Uterus (tissue), 2 donors: Measurements from ENCODE around the gene LRP1.

Experiments
- POLR2A ChIP-seq, 2 donors: fragments of 450-650 bp; IDR thresholded peaks; one replicate each; pipeline ENCODE4 v1.6.1; 2016; ENCODE audit warnings: antibody characterized with exemption in 2 of 2, mild to moderate bottlenecking in 1 of 2, moderate library complexity in 1 of 2
- TF ChIP-seq, protein P1 (sequence below), 4 experiments: fragments of 200-600 bp in 2 of 4; fragments of 450-650 bp in 2 of 4; sonication (generic) in 2 of 4; IDR thresholded peaks; one replicate each; pipeline ENCODE4 v1.5.1; 2016 to 2019; ENCODE audit warnings: antibody characterized with exemption in 4 of 4, mild to moderate bottlenecking in 2 of 4, moderate library complexity in 1 of 4

DNA sequence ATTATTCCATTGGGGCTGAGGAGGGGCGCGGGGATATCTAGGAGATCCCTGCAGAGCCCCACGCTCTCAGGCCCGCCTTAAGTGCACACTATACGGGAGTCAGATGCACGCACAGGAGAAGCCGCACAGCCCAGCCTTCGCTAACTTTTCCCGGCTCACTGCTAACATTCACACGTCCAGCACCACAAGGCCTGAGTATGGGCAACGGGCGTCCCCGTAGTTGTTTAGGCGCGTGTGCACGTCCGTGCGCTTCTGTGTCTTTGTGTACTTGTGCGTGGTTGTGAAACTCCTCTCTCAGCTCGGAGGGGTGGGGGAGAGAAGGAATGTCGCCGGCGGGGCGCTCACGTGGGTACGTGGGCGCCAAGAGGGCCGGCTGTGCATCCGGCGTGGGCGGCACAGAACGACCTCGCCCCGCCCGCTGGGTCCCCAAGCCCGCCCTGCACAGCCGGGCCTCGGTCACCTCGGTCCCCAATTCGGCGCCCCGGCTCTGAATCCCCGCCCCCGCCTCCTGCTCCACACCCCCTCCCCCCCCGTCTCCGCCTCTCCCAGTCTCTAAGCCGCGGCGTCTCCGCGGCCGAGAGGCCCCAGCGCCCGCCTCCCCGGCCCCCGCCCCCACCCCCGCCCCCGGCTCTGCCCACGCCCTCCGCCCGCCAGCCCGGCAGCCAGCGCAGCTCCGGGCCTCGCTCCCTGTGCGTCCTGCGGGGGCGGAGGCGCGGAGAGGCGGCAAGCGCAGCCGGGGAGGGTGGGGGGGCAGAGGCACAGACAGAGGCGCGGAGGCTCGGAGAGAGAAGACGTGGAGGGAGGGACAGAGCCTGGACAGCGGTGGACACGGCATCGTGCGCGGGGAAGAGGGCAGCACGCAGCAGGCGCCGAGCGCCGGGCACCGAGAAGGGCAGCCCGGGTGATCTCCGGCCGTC is 39.7 kb upstream of the LRP1 start, which contains the start of gene NAB2:
- TF ChIP-seq, protein P1, sequence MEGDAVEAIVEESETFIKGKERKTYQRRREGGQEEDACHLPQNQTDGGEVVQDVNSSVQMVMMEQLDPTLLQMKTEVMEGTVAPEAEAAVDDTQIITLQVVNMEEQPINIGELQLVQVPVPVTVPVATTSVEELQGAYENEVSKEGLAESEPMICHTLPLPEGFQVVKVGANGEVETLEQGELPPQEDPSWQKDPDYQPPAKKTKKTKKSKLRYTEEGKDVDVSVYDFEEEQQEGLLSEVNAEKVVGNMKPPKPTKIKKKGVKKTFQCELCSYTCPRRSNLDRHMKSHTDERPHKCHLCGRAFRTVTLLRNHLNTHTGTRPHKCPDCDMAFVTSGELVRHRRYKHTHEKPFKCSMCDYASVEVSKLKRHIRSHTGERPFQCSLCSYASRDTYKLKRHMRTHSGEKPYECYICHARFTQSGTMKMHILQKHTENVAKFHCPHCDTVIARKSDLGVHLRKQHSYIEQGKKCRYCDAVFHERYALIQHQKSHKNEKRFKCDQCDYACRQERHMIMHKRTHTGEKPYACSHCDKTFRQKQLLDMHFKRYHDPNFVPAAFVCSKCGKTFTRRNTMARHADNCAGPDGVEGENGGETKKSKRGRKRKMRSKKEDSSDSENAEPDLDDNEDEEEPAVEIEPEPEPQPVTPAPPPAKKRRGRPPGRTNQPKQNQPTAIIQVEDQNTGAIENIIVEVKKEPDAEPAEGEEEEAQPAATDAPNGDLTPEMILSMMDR (IDR thresholded peaks at IDR 0.05): no peak
- peak; percentile 72 to 81 for TF ChIP-seq POLR2A (IDR thresholded peaks at IDR 0.05)
